Measurements from ENCODE around the gene PHF20.

DNA sequence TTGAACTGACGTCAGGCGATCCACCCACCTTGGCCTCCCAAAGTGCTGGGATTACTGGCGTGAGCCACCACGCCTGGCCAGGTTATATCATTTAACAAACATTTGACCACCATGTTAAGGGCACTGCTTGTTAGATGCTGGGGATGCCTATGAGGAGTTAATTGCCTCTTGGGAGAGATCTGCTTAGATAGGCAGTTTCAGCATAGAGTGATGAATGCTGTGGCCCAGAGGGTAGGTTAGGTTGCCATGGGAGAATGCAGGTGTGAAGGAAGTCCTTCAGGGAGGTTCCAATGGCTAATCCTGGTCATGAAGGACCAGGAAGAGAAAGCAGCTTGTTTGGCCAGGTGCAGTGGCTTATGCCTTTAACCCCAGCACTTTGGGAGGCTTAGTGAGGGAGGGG lies 17.0 kb downstream of the PHF20 start:
- TF ChIP-seq, protein P1, sequence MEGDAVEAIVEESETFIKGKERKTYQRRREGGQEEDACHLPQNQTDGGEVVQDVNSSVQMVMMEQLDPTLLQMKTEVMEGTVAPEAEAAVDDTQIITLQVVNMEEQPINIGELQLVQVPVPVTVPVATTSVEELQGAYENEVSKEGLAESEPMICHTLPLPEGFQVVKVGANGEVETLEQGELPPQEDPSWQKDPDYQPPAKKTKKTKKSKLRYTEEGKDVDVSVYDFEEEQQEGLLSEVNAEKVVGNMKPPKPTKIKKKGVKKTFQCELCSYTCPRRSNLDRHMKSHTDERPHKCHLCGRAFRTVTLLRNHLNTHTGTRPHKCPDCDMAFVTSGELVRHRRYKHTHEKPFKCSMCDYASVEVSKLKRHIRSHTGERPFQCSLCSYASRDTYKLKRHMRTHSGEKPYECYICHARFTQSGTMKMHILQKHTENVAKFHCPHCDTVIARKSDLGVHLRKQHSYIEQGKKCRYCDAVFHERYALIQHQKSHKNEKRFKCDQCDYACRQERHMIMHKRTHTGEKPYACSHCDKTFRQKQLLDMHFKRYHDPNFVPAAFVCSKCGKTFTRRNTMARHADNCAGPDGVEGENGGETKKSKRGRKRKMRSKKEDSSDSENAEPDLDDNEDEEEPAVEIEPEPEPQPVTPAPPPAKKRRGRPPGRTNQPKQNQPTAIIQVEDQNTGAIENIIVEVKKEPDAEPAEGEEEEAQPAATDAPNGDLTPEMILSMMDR (IDR thresholded peaks at IDR 0.05) = no peak
- TF ChIP-seq POLR2A (IDR thresholded peaks at IDR 0.05) = no peak
